COLO829 (cell line): ENCODE measurements around the gene ST3GAL6.
A peak's percentile ranks its signal among the peaks of the same experiment; 100 is the strongest.
"Not testable (repeated sequence)": the region's sequence is repeated elsewhere in the genome, so short reads cannot be mapped to it uniquely, and the experiment has no call there.

Experiments
- DNase-seq: peaks from one replicate; pipeline ENCODE4 v3.0.0; 2012; ENCODE audit warnings: low spot score

The ST3GAL6 gene

DNA sequence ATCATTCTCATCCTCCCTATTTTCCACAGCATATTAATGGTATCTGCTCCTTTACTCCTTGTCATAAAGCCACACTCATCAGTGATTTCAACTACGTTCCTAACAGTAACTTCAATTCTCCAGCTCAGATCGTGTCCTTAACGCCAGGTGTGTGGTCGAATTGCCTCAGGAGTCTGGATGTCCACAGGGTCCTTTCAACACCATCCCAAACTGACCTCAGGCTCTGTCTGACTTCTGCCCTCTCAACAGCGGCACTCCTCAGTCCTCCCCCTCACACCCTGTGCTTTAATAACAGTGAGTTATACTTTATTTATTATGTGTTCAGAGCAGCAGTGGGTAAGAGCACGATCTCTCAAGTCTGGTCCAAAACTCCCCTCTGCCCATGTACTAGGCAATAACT is 42.4 kb downstream of the ST3GAL6 start:
- DNase-seq = no peak

DNA sequence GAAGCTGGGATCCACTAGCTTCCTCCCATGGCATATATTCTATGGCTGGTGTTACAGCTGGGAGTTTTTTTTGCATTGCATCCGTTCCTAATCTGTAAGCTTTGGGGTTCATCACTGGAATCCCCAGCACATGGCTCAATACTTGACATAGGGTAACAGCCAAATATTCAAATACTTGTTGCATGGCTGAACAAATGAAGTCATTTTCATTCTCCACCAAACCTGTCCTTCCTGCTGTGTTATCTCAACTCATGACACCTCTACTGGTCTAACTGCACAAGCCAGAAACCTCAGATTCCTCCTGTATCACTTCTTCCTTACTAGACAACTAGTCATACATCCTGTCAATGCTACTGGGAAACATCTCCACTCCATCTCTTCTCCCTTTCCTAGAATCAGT is 43.4 kb downstream of the ST3GAL6 start:
- no peak for DNase-seq

DNA sequence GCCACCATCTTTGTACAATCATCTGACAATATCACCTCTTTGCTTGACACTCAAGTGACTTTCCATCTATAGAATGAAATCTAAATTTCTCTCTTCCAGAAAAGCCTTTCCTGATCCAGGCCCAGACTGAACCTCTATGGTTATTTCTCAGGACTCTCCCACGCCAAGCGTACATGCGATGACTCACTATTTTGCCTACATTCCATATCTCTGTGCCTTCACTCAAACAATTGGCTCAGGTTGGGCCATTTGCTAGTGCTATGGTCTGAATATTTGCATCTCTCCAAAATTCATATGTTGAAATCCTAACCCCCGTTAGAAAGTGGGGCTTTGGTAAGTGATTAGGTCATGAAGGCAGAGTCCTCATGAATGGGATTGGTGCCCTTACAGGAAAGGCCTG is 43.9 kb downstream of the ST3GAL6 start:
- DNase-seq = no peak

DNA sequence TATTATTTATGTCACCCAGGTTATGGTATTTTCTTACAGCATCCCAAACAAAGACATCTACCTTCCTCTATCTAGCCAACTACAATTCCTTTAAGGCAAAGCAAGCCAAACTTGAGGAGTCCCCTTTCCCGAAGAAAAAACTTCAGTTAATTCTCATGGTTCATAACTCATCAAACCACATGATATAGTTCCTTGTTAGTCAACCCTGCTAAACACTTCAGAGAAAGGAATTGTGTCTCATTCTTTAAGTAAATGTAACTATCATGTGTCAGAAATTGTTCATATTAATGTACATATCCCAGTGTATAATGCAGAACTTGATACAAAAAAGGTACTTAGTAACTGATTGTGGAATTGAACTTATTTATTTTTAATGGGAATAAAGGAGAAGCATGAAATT is 44.4 kb downstream of the ST3GAL6 start:
- DNase-seq = no peak

DNA sequence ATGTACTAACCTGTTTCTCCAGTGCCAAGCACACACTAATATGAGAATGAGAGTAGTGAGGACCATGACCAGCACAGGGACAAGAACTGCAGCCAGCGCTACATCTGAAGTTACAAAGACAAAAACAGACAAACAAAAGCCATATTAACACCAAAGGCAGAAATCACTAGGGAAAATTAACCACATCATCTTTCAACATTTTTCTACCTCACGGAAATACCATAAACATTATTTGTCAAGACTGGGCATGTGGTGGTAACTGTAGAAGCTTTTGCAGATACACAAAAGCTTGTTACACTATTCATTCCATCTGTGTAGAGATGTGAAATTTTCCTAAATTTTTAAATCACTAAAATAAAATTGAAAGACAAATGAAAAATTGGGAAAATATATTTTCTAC is 44.9 kb downstream of the ST3GAL6 start:
- no peak for DNase-seq

DNA sequence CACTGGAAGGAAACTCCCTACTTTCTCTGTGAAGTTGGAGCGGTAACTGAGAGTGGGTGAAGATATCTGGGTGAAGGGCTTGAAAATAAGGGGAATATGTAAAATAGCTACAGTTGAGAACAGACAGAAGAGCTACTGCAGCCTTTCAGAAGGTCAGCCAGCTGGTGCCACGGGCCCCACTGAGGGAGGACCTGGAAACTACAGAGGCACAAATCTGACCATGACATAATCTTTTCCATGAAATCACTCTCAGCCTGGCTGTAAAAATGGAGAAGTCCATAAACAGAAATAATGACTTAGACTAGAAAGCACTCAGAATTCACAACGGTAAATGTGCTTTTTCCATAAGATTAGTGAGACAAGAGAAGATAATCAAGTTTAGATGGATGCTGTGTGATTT is 46.4 kb downstream of the ST3GAL6 start:
- no peak for DNase-seq

DNA sequence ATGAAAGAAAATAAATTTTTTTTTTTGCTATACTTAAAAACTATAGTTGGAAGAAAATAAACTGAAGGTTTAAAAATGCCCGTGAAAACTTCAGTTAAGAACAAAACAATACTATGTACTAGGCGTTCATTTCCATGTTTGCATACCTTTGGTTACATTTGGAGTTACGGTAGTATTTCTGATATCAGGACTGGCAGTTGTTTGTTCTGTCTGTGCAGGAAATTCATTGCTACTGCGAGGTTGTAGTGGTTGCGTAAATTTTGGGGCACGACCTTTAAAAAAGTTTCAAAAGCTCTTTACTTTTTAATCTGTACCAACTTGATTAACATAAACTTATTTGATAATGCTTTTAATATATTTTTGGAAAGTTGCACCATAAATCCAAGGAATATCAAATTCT is 47.9 kb downstream of the ST3GAL6 start:
- no peak for DNase-seq

DNA sequence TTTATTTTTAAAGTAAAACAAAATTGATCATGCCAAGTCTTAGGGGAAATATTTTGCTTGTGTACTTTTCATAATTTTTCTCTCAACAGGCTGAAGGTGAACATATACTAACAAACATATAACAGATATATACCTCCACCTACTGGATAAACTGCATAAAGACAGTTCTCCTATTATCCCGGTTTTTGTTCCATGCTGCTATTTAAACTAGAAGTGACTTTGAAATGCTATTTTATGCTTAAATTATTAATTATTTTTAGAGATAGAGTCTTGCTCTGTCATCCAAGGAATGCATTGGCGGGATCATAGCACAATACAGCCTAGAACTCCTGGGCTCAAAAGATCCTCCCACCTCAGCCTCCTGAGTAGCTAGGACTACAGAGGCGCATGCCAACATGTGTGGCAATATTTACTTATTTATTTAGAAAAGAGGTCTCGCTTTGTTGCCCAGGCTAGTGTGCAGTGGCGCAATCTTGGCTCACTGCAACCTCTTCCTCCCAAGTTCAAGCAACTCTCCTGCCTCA is 49.8 kb downstream of the ST3GAL6 start:
- peak; percentile 61 for DNase-seq

DNA sequence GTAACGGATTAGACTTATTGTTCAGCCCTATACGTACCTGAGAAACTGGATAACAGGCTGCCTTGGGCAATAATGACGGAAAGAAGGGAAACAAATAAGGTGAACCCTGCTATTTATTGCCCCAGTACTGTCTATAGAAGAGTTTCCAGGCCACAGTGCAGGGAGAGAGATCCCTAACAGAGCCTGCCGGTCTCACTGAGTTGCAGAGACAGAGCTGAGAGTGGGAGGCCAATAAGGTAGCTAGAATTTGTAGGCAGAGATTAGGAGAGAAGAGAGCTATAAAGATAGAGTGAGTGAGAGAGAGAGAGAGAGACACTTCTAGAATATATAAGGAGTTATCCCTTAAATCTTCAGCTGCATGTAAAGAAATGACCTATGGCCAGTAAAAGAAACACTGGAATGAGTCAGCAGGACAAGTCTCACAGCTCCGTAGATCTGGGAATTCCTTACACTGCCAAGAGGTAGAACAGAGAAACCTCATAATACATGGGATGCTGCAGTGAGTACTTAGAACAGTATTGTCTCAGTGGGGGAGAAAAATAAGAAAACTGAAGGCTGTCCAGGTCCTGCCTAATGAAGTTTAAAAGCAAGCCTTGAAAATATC is 51.8 kb downstream of the ST3GAL6 start:
- DNase-seq = peak; percentile 74

DNA sequence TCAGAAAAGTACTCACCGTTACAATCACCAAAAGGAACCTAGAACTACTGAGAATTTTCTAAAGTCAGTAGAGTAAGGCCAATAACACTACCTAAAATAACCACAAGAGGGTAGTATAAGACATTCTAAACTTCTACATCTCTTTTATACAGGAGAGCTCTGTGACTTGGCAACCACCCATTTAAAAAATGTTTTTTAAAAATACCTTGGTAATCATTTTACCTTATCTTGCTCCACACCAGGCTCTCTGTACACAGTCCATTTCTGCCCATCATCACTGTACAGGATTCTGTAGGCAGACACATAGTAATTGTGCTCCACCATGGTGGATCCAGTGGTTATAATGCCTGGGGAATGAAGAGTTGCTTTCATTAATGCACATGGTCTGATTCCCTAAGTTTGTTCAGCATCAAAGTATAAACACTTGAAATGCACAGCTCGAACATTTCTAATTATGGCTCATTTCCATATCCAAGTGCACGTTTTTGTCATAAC is 54.5 kb downstream of the ST3GAL6 start:
- peak; percentile 63 for DNase-seq

DNA sequence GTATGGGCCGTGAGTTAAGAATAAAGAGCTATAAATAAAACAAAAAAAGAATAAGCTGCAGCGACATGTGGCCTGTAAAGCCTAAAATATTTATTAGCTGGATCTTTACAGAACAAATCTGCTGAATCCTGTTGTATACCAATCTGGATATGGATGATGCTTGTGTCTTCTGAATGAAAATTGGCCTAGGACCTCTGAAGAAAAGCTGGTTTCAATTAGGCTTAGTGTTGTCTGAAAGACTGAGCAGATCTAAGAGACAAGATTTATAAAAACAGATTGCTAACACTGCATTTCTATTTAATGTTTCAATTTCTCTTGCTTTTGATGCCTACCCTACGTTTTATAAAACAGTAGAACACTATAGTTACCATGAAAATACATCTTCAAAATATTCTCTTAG is 57.9 kb downstream of the ST3GAL6 start:
- DNase-seq = no peak

DNA sequence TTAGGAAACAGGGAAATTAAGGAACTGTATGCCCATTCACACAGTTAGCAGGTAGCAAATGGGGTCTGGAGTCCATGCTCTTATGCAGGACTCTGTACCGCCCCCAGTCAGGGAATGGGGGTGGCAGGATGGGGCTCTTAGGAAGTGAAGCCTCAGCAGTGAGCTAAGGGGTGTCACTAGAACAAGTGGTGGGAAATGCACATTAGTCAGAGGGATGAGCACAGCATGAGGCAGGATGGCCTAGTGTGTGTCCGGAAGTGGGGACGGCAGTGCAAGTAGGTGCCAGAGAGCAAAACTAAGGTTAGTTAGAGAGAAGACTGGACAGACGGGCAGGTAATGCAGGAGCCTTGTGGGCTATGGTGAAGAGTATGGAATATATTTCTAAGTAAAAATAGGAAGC is 60.7 kb downstream of the ST3GAL6 start:
- DNase-seq = no peak

DNA sequence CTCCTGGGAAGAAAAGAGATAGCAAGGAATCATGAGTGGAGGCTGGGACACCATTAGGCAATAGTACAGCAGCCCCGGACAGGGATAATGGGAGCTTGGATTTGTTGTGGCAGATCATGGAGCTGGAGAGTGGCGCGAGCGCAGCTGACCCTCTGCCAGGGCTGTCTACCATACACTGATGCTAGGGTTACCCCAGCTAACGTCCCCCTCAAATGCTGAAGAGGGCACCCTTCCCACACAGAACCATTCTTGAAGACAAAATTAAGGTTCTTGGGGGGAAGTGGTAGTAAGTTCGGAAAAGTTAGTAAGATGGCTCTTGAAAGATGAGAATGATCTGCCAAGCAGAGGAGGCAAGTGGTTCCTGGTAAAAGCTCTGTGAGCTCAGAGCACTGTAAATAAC is 61.1 kb downstream of the ST3GAL6 start:
- no peak for DNase-seq

DNA sequence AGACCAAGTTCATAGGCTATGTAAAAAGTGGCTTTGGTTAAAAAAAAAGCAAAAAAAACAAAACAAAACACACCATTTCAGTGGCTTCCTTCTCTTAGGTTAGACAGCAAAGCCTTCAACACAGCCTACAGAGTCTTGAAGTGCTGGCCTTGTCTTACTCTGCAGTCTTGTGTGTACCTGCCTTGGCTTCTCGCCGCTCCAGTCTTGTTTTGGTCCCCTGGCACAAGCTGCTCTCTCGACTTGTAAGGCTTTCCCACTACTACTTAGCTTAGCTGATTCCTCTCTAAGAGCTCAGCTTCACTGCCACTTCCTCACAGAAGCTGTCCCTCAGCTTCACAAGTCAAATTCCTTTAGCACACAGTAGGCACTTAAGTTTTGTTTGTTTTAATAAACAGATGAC is 63.0 kb downstream of the ST3GAL6 start:
- DNase-seq = no peak

DNA sequence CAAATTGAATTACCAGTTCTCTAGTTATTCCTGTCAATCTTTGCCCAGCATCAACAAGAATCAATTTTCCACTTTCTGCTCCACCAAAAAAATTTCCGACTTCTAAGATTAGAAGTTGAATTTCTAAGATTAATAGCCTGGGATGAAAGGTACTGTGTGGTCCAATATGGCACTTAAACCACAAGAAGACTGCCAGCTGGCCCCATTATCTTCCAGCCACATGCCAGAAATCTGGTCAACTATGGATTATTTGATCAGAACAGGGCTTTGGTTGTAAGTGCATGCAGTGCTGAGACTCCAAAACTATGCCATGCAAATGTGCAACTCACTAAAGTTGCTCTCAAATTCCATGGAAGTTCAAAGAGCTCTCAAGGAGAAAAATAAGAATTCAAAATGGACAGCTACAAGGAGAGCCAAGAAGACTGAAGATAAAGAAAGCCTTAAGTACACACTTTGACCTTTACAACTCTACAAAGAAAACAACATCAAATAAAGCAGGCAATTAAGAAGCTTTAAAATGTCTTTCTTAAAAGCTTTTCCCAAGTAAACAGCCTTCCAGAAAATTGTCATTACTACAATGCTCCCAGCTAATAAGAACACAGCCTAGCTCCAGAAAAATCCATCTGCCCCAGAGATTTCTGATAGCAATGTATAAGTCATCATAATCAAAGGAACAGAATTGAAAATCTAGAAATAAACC is 64.2 kb downstream of the ST3GAL6 start:
- no peak for DNase-seq

DNA sequence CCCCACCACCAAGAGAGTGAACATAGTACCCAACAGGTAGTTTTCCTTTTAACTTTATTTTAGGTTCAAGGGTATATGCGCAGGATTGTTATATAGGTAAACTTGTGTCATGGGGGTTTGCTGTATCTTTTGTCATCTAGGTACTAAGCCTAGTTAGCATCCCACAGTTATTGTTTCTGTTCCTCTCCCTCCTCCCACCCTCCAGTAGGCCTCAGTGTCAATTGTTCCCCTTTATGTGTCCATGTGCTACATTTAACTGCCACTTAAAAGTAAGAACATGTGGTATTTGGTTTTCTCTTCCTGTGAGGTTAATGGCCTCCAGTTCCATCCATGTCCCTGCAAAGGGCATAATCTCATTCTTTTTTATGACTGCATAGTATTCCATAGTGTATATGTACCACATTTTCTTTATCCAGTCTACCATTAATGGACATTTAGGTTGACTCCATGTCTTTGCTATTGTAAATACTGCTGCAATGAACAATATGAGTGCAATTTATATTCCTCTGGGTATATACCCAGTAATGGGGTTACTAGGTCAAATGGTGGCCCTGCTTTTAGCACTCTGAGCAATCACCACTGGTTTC is 66.2 kb downstream of the ST3GAL6 start:
- no peak for DNase-seq

DNA sequence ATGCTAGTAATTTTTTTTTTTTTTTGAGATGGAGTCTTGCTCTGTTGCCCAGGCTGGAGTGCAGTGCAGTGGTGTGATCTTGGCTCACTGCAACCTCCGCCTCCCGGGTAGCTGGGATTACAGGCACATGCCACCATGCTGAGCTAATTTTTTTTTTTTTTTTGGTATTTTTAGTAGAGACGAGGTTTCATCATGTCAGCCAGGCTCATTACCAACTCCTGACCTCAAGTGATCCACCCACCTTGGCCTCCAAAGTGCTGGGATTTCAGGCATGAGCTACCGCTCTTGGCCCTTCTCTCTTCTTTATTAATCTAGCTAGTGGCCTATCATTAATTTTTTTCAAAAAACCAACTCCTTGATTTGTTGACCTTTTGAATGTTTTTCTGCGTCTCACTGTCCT is 67.9 kb downstream of the ST3GAL6 start:
- DNase-seq = not testable (repeated sequence)

DNA sequence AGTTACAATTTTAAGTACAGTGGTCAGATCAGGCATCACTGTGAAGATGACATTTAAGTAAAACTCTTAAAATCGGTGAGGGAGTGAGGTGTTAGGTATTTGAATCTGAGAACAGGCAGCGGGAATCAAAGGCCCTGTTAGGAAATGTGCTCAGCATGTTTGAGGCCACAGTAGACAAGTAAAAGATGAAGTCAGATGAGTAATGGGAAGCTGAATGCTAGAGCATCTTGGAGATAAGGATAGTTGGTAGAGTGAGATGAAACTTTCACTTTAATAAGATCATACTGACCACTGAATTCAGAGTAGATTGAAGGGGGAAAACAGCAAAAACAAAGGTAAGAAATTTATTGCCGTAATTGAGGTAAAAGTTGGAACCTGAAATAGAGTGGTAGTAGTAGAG is 76.7 kb downstream of the ST3GAL6 start:
- DNase-seq = no peak

DNA sequence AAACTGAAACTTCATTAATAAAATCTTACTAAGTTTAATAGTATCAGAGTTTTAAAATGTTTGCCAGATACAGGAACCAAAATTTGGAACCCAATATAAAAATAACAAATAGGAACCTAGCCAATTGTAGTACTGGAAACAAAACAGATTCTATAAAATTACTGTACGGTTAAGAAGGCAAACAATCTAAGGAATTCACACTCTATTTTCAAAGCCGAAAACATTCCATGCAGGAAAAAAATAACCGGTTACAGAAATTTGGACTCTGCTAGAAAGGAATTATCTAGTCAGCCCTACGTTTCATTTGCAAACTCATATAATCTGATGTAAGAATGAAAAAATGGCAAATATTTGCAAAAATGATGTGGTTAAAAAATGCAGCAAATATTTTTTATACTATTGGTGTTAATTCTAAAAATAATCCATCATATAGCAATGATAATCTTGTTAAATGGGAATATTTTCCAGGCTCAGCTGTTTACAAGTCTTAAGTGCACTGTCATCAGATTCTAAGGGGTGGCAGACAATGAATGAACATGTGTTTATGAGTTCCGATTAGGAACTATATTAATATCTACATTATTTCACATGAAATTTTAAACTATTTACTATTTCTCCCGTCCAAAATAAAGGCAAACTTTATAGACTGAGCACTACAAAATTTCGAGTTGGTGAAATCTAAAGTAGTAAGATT is 80.3 kb downstream of the ST3GAL6 start:
- DNase-seq = no peak
